Fibroblast of skin of right biceps (primary cell): ENCODE data around the gene JAML.

Experiments used
- DNase-seq: peaks from one replicate; pipeline ENCODE4 v3.0.0-alpha.2; 2013

The JAML gene

DNA sequence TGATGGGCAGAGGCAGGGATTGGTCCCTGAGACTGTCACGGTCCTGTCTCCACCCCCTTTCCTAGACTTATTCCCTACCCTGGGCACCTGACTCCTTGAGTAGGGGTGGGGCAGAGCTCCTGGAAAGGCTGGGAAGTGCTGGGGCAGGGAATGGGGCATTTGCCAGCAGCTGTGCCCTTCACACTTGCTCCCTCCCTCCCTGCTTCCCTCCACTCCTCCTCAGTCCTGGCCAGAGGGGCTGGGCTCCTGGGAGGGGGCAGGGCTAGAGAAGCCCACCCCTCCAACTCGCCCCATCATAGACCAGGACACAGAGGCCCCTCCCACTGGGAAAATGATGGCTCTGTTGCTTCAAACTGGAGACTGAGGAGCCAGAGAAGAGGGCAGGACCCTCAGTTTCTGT, 59.9 kb downstream of the JAML start:
- no peak for DNase-seq

DNA sequence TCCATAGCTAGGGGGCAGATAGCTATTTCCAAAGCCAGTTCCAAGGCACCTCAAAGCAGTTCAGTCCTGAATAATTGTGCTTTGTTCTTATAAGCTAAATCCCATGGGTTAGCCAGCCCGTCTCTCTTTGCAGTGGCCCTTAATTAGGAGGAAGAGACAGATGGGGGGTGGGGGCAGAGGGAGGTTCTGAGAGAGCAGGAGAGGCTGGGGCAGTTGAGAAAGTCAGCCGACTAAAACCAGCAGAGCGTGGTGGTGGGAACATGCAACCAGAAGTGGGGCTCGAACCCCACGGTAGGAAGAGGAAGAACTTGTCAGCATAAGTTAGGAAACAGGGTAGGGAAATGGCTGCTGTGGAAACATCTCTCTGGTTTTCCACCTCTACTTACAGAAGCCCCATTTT, 61.3 kb downstream of the JAML start:
- no peak for DNase-seq

DNA sequence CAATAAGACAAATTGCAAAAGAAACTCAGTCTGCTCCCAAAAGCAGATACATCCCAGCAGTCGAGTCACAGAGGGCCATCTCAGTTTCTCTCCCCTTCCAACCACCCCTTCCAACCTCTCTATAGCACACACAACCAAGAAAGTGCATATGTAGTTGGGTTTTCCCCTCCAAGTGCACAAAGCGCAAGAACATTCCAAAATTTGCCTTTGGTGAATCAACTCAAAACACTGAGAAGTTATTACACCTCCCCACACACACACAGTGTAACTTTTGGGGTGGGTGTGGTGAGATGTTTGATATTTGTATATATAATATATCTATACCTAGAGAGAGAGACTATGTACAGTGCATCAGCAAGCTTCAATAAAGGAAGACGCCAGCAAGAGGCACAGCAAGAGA, 62.0 kb downstream of the JAML start:
- DNase-seq = no peak

DNA sequence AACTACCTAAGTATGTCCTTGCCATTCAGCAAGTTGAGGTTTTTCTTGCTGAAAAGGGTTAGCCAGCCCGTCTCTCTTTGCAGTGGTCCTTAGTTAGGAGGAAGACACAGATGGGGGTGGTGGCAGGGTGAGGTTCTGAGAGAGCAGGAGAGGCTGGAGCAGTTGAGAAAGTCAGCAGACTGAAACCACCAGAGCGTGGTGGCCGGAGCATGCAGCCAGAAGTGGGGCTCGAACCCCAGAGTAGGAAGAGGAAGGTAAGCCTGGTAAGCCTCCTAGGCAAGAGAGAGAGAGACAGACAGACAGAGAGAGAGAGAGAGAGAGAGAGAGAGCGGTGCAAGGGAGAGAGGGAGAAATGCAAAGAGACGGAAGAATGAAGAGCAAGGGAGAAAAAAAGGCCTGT, 63.0 kb downstream of the JAML start:
- DNase-seq = no peak

DNA sequence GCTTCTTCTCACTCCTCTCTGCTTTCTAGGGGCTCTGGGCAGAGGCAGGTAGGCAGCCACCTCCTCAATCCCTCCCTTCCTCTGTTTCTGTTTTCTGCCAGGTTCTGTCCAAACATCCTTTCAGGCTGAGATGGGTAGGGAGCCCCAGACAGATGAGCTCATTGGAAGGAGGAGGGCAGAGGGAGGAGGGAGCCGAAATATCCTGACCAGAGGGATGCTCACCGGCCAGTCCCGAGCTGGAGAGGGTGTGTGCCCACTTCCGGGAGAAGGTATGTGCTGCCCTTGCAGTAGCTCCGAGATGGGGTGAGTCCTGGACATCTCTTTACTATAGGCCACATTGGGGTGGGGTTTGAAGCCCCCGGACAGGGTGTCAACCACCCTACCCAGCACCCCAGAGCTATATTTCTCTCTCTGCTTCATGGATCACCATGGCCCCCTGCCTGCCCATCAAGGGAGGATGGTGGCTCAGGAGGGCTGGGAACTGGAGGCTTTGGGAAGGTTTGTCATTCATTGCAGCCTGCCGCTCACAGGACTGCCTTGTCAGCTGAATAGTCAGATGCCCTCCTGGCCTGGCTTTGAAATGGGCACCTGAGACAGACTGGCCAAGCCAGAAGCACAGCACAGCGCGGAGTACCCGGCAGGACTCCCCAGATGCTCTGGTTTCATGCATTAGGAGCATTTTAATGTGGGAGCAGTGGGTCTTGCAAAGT, 67.5 kb downstream of the JAML start:
- no peak for DNase-seq

DNA sequence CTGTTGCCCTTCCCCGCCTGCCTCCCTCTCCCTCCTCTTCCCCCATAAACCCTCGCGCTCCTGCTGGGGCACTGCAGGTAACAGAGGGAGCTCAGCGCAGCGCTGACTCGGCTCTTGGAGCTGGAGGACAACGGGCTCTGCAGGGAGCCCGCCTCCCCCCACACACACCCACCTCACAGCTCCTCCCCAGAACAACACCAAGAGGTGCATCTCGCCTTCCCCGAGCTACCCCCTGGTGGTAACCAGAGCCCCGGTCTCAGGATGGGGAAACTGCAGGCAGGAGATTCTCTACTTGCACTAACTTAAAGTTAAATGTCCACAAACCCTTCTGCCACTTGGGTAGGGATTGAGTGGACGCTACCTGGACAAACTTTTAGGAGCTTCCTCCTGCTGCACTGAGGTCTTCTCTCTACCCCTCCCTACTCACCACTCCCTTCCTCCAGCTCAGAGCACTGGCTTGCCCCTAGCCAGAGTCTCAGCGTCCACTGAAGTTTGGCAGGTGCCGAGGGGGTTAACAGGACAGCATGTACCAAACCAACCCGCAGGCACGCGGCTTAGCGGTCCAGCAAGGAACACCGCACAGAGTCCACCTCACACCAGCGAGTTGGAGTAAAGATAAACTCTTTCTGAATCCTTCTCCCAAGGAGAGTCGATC, 68.2 kb downstream of the JAML start:
- DNase-seq = no peak

DNA sequence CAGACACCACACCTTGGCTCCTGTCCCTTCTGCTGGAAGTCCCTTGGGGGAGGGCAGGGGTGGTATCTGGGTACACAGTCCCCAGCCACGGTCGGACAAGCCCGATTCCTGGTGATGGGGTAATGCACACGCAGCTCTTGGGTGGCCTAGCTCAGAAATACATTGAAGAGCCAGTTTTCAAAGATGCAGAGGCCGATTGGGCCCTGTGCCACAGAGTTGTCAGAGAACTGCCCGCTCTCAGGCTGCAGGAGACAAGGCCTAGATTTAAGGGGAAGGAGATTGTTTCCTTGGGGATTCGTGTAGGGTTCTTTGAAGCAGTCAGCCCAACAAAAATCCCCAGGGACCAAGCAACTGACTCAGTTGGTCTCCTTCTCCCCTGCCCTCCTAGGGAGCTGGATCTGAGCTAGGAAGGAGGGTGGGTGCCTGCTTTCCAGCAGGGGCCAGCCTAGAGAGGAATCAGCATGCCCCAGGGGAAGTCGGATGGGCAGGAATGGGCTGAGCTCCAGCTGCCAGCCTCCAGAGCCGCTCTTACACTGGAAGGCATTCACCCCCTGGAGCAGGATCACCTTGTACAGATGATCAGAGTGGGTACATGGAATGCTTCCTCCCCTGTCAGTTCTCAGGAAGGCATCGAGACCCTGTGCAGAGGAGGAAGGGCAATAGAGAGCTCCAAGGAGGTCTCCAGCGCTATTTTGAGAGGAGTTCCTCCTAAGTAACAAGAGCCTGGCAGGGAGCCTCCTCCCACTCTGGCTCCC, 68.9 kb downstream of the JAML start:
- no peak for DNase-seq

DNA sequence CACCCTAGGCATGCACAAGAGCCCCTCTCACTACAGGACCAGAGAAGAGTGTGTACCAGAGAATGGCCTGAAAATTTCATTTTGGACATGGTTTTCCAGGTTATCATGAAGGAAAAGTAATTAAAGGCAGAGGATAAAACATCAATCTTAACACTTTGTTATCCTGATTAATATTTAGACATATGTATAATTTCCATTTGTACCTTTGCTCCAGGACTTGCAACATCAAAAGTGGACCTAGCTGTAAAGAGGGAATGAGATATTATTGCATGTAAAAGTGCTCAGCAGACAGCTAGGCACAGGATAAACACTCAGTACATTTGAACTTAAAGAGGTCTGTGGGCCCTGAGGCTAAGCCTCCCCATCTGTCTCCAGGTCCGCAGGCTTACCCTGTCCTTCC, 70.2 kb downstream of the JAML start:
- no peak for DNase-seq

DNA sequence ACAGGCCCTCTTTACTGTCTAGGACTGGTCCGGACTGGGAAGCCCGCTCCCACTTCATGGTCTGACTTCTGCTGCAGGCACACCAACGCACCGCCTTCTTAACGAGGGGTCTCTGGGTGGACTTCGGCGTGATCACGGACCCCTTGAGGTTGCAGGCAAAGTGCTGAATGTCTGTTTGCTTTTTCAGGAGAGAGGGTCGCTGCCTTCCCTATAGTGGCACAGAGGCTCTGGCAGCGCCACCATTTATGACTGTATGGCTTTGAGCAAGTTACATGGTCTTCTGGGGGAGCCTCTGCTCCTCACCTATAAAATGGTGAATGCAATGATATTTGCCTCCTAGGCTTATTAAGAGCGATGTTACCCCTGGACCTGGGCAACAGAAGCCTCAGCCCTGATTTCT, 70.8 kb downstream of the JAML start:
- no peak for DNase-seq

DNA sequence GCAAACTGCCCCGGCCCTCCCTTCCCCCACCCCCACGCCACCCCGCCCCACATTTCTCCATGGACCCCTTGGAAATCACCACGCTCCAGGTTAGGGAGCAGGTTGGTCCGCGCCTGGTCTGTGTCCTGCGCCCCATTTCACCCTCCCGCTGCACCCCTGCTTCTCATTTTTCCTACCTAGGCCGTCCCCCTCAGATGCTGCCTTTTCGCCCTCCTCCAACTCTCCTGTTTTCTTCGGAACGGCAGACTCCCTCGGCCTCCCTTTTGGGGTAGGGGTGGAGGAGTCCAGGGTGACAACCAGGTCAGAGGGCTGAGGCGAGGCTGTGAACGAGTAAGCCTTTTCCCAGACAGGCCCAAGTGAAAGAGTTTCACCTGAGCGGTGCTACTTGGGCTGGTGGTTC, 71.3 kb downstream of the JAML start:
- no peak for DNase-seq

DNA sequence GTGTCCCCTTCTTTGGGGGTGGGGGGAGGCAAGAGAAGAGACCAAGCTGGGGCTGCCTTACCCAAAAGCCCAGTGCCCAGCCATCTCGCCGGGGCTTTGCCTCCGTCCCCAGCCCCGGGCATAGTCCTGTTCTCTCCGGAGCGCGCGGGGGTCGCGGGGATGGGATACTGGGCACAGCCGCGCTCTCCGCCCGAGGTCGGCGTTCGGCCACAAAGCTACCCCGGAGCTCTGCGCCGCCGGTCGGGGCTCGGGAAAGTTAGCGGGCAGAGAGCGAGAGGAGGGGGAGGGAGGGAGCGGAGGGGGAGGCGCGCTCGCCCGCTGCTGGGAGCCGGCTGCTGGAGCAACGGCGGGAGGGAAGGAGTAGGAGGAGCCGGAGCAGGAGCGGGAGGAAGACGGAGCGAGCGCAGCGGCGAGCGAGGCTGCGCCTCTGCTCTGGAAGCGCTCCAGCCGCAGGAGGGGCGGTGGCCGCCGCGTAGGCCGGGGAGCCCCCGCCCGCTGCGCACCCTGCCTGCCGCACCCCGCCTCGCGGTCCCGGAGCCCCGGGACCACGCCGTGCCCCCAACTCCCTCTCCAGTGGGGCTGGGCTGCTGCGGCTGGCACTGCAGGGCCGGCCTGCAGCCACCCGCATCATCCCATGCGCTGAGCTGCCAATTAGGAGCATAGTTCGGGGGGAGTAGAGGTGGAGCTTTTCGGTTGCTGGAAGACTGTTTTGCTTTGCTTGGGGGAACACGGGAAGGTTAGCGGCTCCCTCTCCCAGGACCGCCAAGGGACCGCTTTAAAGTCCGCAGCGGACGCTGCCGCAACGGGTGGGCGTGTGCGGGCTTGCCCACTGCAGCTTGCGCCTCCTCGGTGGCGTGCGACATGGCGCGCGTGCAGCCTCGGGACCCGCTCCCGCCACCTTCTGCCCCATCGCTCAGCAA, 72.0 kb downstream of the JAML start, which contains the start of gene SCN4B:
Gene SCN4B, minus strand, starts transcription at position 272 of the 920 bp plus-strand sequence. Its CDS starts 150 bp downstream, at position 122.
- DNase-seq = peak; percentile 55

DNA sequence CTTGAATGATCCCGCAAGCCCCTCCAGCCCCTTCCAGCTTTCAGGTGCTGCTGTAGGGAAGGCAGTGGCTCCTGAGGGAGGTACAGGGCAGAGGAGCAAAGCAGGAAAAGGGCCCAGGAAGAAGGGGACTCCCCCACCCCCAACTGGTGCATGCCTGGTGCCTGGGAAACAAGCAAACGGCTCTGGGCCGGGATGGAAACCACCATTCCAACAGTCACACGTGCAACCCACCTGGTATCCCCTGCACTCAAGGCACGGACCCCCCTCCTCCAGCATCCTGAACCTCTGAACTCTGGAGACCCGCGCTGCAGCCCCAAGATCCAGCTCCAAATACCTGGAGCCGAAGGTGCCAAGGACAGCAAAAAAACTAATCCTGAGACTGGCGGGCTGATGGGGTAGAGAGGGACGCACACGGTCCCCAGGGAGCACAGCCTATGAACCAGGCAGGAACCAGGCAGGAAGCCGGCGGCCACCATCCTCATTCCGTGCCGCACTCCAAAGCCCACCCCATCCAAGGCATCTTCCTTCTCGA, 72.7 kb downstream of the JAML start:
- no peak for DNase-seq

DNA sequence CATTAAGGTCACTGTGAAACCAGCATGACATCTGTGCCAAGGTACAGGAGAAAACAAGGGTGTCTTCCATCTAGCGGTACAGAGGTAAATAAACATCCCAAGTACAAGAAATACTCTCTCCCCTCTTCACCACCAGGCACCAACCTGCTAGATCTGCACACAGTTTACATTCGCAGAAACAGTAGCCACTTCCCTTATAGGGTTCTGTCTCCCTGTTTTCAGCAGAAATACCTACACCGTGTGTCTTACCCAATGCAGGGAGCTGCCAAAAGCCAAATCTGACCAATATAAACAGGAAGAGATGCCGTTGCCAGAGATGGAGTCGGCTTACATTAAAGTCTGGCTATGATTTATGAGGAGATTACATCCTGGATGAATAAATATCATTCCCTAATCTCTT, 73.4 kb downstream of the JAML start:
- peak; percentile 15 for DNase-seq

DNA sequence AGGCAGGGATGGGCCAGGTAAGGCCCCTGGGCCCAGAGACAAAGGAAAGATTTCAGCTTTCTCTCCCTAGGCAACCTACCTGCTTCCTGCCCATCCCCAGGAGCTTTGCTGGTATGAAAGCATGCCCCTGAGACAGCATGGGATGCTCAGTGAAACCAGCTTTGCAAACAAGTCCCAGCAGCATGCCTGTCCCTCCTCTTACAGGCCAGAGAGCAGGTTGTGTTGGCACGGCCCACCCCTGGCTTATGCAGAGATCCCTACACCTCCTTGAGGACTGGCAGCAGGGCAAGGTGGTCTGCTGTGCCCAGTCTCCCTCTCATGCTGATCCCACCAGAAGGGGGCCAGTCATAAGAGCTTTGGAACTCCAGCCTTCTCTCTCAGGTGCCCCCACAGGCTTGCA, 75.3 kb downstream of the JAML start:
- DNase-seq = no peak

DNA sequence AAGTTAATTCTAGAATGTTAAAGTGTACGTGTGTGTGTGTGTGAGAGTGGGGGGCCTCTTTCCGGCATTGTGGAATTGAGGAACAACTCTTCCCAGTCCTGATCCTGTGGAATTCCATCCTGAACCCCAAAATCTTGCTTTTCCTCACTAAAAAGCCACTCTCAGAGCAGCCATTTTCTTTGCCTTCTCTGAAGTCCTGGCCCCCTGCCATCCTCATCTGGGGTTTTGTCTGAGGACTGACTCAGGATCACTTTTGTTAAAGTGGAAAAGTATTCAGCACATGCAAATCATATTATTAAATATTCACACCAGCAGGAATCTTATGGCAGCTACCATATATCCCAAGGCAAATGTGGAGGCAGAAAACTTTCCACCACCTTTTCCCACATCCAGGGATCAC, 76.0 kb downstream of the JAML start:
- DNase-seq = peak; percentile 17

DNA sequence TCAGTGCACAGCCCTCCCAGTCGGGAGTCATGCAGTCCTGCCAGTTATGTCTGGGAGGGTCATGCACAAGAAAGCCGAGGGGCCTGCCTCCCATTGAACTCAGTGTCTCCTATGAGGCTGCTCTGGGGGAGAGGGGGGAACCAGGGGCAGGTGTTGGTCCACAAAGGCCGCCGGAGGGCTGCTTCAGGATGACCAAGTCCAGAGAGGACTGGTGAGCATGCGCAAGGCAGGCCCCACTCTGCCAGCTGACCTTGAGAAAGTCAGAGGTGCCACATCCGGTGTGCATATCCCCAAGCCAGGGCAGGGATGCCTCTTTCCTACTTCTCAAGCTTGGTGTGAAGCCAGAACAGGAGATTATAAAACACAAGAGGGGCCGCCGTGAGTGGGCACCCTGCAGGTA, 76.6 kb downstream of the JAML start:
- no peak for DNase-seq

DNA sequence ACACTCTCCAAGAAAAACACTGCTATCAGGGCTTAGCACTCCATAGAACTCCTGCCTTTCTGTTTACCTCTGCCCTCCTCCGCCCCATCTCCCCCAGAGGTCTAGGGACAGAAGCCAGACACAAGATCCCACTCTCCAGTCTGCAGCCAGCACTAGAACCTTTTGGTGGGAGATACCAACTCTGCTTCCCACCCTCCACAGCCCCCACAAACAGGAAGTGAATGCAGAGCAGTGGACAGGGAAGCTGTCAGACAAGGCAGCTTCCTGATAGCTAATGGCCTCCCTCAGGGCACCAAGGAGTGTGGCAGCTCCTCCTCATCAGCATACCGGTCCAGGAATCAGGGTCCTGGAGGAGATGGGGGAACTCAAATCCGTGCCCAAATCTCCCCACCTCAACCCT, 77.3 kb downstream of the JAML start:
- no peak for DNase-seq

DNA sequence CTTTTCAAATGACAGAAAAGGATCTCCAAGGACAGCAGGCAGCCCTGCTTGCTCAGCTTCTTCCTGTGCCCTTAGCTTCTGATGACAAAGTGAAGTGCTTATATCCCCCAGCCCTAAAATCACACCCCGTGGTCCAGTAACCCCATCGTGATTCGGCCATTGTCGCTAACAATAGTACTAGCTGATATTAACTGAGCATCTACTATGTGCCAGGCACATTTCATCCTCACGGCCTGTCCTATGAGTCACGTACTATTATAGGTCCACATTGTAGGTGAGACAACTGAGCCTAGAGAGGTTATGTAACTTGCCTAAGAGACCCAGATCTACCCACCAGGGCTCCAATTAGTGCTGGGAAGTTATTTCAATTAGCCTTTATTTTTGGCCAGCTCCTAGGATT, 78.3 kb downstream of the JAML start:
- no peak for DNase-seq

DNA sequence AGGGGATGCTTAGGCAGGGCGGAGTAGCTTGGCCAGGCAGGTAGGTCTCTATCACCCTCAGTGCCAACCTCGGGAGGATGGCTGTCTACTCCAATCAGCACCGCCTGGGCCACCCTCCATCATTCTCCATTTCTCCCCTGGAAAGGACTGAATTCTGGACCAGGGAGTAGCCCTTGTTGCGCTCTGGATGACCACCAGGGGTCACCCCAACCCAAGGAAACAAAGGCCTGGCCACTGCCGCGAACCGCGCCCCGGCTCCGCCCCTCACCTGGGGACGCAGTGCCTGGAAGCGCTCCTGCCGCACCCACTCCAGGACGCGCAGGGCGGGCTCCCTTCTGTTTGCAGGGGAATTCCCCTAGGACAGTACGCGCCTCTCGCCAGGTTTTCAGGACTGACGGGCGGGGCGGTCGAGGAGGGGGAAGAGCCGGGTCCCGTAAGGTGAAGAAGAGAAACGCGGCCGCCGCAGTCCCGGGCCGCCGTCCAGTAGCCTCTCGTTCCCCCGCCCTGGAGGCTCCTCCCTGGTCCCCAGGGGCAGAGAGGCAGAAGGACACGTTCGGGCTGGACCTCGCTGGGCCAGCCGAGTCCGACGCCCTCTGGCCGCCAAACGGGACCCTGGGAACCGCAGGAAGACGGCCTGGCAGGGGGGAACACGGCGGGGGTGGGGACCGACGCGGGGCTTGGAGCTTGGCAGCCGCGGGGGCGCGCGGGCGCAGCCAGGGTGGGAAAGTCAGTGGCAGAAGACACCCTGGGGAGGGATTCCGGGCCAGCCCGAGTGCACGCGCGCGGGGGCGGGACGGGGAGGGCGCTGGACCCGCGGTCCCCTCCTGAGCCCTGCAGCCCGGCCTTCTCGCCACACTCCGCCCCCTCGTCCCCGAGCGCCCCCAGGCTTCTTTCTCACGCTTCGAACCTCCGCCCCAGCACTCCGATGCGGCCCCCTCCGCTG, 79.3 kb downstream of the JAML start:
- DNase-seq = peak; percentile 54

DNA sequence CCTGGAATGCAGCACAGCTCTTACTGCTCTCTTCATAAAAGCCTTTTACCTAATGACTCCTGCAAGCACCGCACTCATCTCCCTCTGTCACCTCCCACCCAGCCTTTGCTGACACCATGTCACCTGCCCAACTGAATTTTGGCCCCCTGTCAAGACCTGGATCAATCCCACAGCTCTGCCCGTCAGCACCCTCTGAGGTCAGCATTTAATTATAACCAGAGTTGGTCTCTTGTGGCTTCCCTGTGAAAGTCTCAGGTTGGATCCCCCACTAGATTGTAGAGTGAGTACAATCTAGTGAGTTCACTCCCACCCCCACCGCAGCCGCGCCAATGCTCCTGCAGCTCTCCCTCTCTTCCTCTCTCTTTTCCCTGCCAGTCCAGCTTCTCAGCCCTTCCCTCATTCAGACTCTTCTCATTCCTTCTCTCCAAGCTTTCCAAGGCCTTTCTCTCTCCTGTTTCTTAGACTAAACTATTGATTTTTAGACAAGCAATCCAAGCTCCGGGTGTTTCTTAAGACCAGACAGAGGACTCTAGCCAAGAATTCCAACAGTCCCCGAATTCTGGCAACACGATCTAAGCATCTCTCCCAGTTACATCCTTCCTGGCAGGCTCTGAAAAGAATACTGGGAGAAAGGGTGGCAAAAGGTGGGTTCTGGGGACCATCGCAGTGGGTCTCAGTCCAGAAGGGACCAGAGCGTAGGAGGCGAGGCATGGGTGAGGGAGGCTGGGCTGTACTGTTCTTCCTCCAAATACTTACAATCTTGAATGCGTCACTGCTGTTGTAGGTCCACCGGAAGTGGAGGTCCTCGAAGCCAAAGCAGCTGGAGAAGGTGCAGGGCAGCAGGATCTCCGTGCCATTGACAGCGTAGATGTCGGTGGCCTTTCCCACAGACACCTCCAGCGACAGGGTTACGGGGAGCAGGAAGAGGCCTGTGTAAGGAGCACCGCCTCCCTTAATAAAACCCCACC, 80.2 kb downstream of the JAML start:
- DNase-seq = no peak
